CD4-positive, alpha-beta T cell treated with Interleukin-15 for 4 hours (primary cell): ENCODE data around the gene FGB.
"Not testable (repeated sequence)": the region's sequence is repeated elsewhere in the genome, so short reads cannot be mapped to it uniquely, and the experiment has no call there.

Experiments used
- DNase-seq: peaks from one replicate; pipeline ENCODE4 v3.0.0-alpha.2; 2020; ENCODE audit warnings: low spot score

The FGB gene

GRCh38 chr4:154566639-154567204 lies 3.9 kb downstream of the FGB start:
- no peak for DNase-seq

DNA sequence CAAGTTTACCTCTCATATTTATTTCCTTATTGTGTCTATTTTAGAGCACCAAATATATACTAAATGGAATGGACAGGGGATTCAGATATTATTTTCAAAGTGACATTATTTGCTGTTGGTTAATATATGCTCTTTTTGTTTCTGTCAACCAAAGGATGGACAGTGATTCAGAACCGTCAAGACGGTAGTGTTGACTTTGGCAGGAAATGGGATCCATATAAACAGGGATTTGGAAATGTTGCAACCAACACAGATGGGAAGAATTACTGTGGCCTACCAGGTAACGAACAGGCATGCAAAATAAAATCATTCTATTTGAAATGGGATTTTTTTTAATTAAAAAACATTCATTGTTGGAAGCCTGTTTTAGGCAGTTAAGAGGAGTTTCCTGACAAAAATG lies 6.2 kb downstream of the FGB start:
- DNase-seq, result no peak

DNA sequence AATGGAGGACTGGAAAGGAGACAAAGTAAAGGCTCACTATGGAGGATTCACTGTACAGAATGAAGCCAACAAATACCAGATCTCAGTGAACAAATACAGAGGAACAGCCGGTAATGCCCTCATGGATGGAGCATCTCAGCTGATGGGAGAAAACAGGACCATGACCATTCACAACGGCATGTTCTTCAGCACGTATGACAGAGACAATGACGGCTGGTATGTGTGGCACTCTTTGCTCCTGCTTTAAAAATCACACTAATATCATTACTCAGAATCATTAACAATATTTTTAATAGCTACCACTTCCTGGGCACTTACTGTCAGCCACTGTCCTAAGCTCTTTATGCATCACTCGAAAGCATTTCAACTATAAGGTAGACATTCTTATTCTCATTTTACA lies 6.8 kb downstream of the FGB start:
- no peak for DNase-seq

- no peak for DNase-seq
Observed at GRCh38 chr4:154573190-154573870, 10.5 kb downstream of the FGB start.

- no peak for DNase-seq
Observed at GRCh38 chr4:154574311-154574710, 11.5 kb downstream of the FGB start.

- DNase-seq, result no peak
Observed at GRCh38 chr4:154577324-154577723, 14.5 kb downstream of the FGB start.

GRCh38 chr4:154578919-154579318 lies 16.1 kb downstream of the FGB start:
- no peak for DNase-seq

DNA sequence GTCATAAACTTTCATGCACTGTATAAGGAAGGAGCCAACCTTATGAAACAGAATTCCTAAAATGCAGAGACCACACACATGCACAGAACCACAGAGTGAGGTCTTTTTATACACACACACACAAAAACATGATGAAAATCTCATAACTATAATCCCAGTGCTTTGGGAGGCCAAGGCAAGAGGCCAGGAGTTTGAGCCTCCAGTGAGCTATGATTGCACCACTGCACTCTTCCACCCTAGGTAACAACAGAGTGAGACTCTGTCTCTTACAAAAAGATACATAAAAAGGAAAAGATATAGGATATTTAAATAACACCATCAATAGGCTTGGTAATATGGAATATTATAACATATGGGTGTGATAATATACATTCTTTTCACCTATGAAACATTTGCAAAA lies 17.1 kb downstream of the FGB start:
- no peak for DNase-seq

DNA sequence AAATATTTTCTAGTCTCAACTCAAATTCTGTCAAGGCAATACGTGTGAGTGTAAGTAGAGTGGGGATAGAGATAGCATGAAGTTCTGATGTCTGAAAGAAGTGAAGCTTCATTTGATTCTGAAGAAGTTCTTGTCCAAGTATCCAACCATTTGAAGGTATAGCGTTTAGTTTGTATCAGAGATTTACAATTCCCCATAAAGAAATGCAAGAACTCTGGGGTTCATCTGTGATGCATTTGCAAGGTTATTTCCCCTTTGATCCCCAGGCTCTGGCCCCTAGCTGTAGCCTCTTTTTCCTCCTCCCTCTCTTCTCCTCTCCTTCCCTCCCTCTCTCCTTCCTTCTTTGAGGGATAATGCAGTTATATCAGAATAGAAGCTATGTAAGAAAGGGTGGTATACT lies 19.9 kb downstream of the FGB start:
- DNase-seq, result no peak

DNA sequence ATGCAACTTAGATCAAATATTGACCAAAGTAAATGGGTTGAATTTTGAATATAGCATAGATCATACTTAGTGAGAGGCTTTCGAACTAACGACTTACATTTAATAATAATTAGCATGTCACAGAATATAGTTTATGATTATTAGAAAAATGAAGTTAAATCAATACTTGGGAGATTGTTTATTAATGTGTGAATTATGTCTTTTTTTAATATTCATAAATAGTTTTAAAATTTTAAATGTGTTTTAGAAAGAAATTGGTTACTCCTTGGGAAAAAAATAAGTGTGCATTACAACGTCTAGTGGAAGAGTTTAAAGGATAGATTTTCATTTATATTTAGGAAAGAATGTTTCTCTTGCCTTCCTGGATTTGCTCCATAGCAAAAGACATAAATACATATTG lies 20.4 kb downstream of the FGB start:
- DNase-seq, result no peak

DNA sequence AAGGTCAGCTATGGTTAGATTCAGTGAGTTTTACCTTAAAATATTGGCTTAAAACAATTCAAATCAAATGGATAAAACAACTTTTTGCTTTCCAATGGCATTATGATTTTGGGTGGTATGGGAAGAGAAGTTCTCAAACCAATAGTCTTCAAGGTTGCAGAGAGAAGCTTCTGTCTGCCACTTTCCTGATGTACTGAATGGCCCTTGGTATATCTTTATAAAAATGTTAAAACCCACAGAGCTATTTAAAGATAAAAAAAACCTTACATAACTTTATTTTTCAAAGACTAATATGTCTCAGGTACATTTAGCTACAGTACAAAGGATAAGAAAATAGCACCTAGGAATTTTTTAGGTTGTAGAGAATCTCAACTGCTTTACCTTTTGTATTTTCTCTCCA lies 20.9 kb downstream of the FGB start:
- no peak for DNase-seq

DNA sequence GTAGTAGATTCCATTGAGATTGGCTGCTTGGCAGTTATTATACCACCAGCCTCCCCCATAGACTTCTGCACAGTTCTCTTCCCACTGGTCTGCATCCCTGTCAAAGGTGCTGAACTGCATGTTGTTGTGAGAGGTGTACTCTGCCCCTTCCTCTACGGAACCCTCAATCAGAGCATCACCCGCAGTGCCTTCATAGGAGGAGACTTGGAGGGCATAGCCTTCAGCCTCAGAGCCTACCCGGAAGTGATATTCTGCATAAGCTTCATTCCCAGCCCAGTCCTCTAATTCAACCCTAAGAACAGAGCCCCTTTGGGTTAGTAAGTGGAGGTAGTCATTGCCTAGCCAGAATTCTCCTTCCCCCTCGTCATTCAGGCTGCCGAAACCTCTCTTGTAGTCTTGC lies 21.4 kb downstream of the FGB start:
- DNase-seq, result no peak

- DNase-seq, result no peak
Observed at GRCh38 chr4:154585369-154586018, 22.7 kb downstream of the FGB start.

DNA sequence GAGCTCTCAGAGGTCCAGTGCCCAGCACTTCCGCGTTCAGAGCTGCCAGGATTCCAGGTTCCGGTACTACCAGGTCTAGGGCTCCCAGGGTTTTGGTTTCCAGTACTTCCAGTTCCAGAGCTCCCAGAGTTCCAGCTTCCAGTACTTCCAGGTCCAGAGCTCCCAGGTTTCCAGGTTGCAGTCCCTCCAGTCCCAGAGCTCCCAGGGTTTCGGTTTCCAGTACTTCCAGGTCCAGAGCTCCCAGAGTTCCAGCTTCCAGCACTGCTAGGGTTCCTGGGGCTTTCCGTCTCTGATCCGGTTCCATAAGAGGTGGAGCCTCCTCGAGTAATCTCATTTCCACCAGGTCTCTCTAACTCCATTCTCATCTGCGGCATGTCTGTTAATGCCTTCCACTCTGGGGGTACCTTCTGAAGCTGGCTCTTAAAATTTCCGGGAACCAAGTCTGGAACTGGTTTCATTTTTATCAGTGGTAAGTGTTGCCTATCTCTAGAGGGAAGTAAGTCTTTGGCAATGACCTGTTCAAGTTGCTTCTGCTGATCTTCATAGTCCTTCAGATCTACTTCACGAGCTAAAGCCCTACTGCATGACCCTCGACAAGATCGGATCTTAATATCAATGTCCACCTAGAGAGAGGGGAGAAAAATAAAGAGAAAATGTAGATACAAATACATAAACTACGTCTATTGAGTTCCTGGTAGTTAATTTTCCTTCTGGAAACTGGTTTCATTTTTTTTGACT lies 23.7 kb downstream of the FGB start:
- DNase-seq, result no peak

- no peak for DNase-seq
Observed at GRCh38 chr4:154588198-154588597, 25.4 kb downstream of the FGB start.

- no peak for DNase-seq
Observed at GRCh38 chr4:154589296-154590197, 26.7 kb downstream of the FGB start.

DNA sequence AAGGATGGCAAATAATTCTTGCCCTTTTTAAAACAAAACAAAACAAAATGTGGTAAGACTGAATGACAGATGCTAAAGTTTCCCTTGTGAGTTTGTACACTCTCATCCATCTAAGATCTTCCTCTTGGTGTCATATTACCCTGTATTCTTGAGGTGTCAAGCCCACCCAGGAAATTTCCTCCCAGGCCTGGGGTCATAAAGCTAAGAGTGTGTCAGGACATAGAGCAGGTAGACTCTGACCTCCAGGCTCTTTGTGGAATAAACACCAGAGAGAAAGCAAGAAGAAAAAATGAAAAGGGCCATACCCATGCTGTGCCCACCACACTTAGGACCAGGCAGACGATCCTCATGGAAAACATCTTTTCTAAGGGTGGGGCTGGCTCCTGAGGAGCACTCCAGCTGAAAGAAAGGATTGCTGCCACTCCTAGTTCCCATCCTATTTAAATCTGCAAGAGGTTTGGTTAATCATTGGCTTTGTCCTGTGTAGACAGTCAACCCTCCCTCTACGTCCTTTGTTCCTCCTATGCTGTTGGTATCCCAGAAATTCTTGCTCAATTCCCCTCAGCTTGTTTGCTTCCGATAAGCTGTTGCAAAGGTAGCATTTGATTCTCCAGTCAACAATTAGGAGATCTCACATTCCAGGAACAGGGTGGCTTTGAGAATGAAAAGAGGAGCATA lies 27.7 kb downstream of the FGB start, which contains the start of gene FGA:
Gene FGA, minus strand, starts transcription at position 414 of the 678 bp plus-strand sequence. Its CDS starts 55 bp downstream, at position 359.
- no peak for DNase-seq

DNA sequence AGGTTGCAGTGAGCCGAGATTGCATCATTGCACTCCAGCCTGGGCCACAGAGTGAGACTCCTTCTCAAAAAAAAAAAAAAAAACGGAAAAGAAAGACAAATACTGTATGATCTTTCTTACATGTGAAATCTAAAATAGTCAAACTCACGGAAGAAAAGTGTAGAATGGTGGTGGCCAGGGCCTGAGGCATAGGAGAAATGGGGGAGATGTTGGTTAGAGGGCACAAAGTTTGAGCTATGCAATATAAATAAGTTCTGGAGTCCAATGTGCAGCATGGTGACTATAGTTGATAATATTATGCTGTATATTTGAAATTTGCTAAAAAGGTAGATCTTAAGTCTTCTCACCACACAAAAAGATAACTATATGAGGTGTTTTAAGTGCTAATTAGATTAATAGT lies 29.1 kb downstream of the FGB start:
- DNase-seq, result no peak

- no peak for DNase-seq
Observed at GRCh38 chr4:154593868-154594267, 31.1 kb downstream of the FGB start.

GRCh38 chr4:154594343-154594742 lies 31.5 kb downstream of the FGB start:
- DNase-seq, result not testable (repeated sequence)

DNA sequence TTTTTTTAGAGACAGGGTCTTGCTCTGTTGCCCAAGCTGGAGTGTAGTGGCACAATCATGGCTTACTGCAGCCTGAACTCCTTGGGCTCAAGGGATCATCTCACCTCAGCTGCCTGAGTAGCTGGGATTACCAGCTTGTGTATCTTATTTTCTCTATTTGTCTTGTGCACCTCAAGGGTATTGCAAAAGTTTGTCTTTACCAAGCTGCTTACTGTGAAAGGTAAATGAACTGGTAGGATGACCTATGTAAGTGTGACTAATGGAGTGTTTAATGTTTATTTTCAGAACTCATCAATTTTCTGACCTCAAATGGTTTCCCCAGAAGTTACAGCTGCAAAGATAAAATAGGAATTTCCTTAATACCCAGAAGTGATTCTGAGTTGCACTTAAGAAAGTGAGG lies 33.0 kb downstream of the FGB start:
- no peak for DNase-seq
